Pulmonary artery endothelial cell (primary cell): ENCODE results near the gene KLHDC3. TPM values are rescaled to one million over a fixed set of nuclear protein-coding genes. Genes with fewer than 3 reads are reported as not detected.

Experiments used
- DNase-seq: peaks from one replicate; pipeline ENCODE4 v3.0.0-alpha.2; 2011; ENCODE audit warnings: low read depth, low spot score
- total RNA-seq: library from RNA; depleted of rRNA; stranded (reverse); fragments of >200 nt; gene quantifications from 2 replicates; pipeline ENCODE4 v1.2.3, GENCODE V29; 2014

The KLHDC3 gene
- total RNA-seq, 1 donor from 2014 or later = 148 TPM

DNA sequence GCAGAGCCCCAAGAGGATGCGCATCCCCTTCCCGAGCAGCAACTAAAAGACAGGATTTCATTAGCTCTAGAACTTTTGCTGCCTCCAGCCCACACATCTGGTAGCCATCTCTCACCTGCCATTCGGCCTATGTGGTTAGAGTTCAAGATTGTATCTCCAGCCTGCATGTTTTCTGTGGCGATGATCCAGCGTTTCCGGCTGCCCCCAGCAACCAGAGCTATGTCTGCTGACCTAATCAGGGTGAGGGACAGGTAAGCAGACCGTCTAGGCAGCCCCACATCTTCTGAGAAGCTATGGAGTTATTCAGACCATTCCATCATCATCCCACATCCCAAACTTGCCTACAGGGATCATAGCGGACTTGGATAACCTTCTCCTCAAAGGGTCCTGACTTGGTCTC lies 41.9 kb downstream of the KLHDC3 start:
- DNase-seq = no peak

DNA sequence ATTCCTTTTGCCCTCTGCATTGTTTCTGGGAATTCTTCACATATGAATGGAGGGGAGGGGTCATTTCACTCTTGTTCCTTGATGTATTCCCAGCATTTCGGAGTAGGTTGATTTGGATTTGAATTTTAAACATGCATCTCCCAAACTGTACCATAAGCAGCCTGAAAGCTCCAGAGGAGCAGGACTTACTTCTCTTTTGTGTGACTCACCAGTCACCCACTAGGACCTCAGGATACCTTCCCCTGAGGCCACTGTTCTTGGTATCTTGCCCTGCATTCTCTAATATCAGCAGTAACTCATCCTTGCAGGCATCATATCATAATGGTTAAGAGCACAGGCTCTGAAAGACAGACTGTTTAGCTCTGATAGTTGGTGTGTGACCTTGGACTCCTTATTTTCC lies 44.5 kb downstream of the KLHDC3 start:
- no peak for DNase-seq

DNA sequence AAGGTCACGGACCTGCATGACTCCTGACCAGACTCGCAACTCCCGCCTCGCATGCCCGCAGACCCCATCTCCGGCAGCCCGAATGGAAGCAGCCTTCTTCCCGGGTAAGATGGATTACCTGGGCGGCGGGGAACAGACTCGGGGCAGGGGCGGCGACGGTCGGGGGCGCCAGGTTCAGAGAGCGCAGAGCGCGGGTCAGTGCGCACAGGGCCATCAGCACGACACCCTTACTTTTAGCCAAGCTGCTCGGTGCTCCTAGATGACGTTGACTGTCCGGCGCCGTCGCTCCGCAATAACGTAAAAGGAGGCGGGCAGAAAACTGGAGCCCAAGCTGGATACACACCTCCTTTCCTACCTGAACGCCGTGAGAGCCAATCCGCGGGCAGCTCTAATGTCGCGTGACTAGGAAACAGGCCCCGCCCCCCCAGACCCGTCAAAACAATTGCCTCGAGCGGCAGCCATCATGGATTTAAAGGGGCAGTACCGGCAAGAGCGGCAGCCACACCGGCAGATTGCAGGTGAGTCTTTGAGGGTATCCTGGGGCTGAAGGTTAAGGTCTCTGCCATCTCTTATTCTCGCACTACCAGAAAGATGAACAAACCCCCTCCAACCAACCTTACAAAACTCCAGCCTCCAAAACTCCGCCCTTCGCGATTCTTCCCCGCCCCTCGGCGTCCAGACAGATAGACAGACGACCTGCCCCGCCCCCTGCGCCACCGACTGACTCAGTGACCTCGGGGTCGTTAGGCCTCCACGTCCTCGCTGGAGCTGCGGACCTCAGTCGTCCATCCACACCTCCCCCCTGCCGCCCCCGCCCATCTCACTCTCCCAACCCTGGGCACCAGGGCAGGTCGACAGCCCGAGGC lies 45.4 kb downstream of the KLHDC3 start, which contains the start of the genes KLC4 and MRPL2:
TSS of gene KLC4 (plus strand) at position 464 of the 866 bp plus-strand sequence. CDS start 1,705 bp downstream, outside the sequence.
TSS of gene MRPL2 (minus strand) at position 267 of the 866 bp plus-strand sequence. CDS start at position 214, 53 bp downstream.
- DNase-seq = peak; percentile 95

DNA sequence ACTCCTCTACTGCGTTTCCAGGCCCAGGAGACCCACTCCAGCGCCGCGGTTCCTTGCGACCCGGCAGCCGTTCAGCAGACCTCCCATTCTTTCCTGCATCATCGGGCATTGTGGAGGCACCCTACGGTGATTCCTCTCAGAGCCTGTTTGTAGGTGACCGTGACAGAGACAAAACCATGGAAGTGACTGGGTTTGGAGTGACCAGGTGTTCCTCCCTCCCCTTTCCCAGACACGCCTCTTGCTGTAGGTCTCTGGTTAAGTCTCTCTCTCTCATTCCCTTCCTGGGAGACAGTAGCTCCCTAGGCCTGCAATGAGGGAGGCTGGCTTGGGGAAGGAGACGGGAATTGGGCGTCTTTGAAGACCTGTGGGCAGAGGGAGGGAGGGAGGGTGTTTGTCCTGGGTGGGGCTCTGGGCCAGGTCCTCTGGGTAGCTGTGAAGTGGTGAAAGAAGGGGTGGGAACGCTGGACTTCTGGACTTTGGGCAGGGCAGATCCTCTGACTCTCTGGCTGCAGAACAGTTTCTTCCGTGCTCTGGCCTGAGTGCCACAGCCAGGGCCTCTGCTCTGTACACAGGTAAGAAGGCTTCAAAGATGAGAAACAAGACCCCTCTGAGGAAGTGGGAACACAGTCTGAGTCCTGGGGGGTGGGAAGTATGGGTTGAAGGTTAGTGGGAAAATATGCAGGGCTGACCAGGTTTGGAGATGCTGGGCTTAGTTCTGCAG lies 46.1 kb downstream of the KLHDC3 start:
- DNase-seq = no peak

DNA sequence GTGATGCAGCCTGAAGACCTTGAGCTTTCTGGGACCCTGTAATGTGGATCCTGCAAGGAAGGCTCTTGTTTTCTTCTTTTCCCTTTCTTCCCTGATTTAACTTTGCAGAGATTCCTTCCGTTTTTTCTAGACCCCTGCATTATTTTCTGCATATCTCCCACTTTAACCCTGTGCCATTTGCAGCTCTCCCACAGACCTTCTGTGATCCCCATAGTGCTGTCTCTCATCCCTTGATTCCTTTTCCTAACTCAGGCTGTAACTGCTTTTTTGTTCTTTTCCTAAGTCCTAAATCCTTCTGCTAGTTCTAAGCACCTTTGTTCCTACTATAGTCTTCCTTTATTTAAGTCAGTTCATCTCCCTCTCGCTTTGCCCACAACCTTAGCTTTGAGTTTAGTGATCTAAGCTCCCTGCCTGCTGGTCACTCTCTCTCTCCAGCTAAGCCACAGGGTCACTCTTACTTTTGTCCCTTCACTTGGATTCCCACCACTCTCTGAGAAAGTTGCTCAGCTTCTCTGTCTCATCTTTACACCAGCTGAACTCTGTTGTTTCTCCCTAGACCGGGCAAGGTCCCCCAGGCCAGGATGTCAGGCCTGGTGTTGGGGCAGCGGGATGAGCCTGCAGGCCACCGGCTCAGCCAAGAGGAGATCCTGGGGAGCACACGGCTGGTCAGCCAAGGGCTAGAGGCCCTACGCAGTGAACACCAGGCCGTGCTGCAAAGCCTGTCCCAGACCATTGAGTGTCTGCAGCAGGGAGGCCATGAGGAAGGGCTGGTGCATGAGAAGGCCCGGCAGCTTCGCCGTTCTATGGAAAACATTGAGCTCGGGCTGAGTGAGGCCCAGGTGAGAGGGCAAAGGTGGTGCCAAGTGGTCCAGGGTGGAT lies 46.9 kb downstream of the KLHDC3 start:
- no peak for DNase-seq

DNA sequence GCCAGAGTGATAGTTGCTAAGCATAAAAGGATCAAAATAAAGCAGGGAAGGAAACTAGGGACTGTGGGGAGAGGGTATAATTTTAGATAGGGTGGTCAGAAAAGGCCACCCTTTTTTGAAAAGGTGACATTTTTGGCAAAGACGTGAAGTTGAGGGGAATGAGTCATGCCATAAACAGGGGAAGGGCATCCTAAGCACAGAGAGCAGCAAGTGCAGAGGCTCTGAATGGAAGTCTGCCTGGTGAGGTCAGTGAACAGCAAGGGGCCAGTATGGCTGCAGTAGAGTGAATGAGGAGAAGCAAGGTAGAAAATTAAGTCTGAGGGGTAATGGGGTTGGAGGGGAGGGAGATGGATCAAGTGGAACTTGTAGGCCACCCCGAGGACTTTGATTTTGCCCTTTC lies 47.8 kb downstream of the KLHDC3 start:
- DNase-seq = no peak

DNA sequence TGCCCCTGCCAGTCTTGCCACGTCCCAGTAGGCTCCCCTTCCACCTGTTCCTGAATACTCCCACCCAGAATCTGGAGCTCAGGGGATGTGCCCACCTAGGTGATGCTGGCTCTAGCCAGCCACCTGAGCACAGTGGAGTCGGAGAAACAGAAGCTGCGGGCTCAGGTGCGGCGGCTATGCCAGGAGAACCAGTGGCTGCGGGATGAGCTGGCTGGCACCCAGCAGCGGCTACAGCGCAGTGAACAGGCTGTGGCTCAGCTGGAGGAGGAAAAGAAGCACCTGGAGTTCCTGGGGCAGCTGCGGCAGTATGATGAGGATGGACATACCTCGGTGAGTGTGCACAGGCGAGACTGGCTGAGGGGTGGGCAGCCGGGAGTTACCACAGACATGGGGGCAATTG lies 48.8 kb downstream of the KLHDC3 start:
- no peak for DNase-seq

DNA sequence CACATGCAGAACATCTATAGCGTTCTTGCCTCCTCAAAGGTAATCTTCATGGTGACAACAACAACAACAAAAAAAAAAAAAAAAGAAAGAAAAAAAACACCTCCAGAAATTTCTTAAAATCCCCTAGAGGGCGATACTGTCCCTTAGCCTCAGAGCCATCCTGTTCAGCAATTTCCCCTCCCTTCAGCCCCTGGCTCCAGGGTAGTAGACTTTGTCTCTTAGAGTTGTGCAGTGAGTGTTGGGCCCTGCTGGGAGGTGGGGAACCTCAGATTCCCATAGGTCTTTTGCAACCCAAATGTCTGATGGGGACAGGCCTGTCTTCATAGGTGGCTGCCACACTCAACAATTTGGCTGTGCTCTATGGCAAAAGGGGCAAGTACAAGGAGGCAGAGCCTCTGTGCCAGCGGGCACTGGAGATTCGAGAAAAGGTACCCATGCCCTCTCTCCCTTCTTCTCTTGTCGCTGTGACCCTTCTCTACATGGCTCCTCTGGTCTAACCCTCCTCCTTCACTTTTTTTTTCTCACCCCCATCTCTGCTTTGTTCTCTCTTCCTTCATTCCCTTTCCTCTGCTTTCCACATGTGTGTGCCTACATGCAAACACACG lies 56.1 kb downstream of the KLHDC3 start:
- DNase-seq = no peak

Other genes starting within 250 kb of the KLHDC3 start
- gene BICRAL, start 232.2 kb upstream of the KLHDC3 start, total RNA-seq = 2.7 and 3.5 TPM in 2 replicates
- 127 and 158 TPM in 2 replicates for gene RPL7L1, start 134.6 kb upstream of the KLHDC3 start, total RNA-seq
- not detected in 2 replicates for gene PTCRA, start 98.2 kb upstream of the KLHDC3 start, total RNA-seq
- 21.2 and 41.7 TPM in 2 replicates for gene CNPY3, start 84.8 kb upstream of the KLHDC3 start, total RNA-seq
- gene GNMT, start 53.5 kb upstream of the KLHDC3 start, total RNA-seq = 0.13 and 0.21 TPM in 2 replicates
- 21.7 and 32.7 TPM in 2 replicates for gene PEX6, start 35.1 kb upstream of the KLHDC3 start, total RNA-seq
- gene PPP2R5D, start 29.7 kb upstream of the KLHDC3 start, total RNA-seq = 36.1 and 45.3 TPM in 2 replicates
- 48.4 and 55.7 TPM in 2 replicates for gene MEA1, start 303 bp upstream of the KLHDC3 start, total RNA-seq
- gene RRP36, start 7.4 kb downstream of the KLHDC3 start, total RNA-seq = 112 and 137 TPM in 2 replicates
- gene CUL7, start 39.6 kb downstream of the KLHDC3 start, total RNA-seq = 26.5 and 27.0 TPM in 2 replicates
- gene MRPL2, start 45.2 kb downstream of the KLHDC3 start, total RNA-seq = 21.8 and 24.3 TPM in 2 replicates
- 13.8 and 16.2 TPM in 2 replicates for gene KLC4, start 45.4 kb downstream of the KLHDC3 start, total RNA-seq
- 2.6 and 5.8 TPM in 2 replicates for gene PTK7, start 62.1 kb downstream of the KLHDC3 start, total RNA-seq
- gene SRF, start 157.0 kb downstream of the KLHDC3 start, total RNA-seq = 20.4 and 24.3 TPM in 2 replicates
- gene CUL9, start 167.9 kb downstream of the KLHDC3 start, total RNA-seq = 20.3 and 25.7 TPM in 2 replicates
- 21.7 and 58.4 TPM in 2 replicates for gene DNPH1, start 215.2 kb downstream of the KLHDC3 start, total RNA-seq
- under 0.01 and 0.07 TPM in 2 replicates for gene TTBK1, start 229.2 kb downstream of the KLHDC3 start, total RNA-seq